Mammary epithelial cell (primary cell): ENCODE results near the gene EGFL6.

Experiments
- CTCF ChIP-seq, 2 donors: IDR thresholded peaks in 1 of 2; conservative IDR thresholded peaks in 1 of 2; 2 replicates each; pipeline ENCODE4 v1.5.1; 2011 to 2012; ENCODE audit warnings: inconsistent platforms in 2 of 2, low read length in 2 of 2, mild to moderate bottlenecking in 2 of 2, control low read depth in 1 of 2, low read depth in 1 of 2; ENCODE audit not compliant: insufficient read depth in 1 of 2; ENCODE audit errors: extremely low read depth in 1 of 2
- EZH2 ChIP-seq: IDR thresholded peaks from 2 replicates; pipeline ENCODE4 v1.6.1; 2012; ENCODE audit warnings: low read length, inconsistent platforms, borderline replicate concordance

- TF ChIP-seq CTCF (conservative IDR thresholded peaks at IDR 0.05 in 1 of 2, IDR thresholded peaks at IDR 0.05 in 1 of 2; ENCODE audit: extremely low read depth in 1 of 2, insufficient read depth in 1 of 2, low read depth in 1 of 2, low read length in 2 of 2) (no peak), EZH2 (no peak)
These were observed 49.0 kb upstream of the EGFL6 start for GRCh38 chrX:13520351-13520750.
